22Rv1 (cell line): ENCODE measurements around the gene ASCL2.

Source experiments
- H3K27ac ChIP-seq: fragments of 450-650 bp; 2 replicates; pipeline ENCODE4 v1.5.1; 2017
- CTCF ChIP-seq: fragments of 450-650 bp; IDR thresholded peaks from 2 replicates; pipeline ENCODE4 v1.5.1; 2017; ENCODE audit warnings: mild to moderate bottlenecking
- ZFX ChIP-seq: fragments of 450-650 bp; IDR thresholded peaks from 2 replicates; pipeline ENCODE4 v1.6.1; 2017; ENCODE audit warnings: antibody characterized with exemption, borderline replicate concordance

ASCL2 gene

DNA sequence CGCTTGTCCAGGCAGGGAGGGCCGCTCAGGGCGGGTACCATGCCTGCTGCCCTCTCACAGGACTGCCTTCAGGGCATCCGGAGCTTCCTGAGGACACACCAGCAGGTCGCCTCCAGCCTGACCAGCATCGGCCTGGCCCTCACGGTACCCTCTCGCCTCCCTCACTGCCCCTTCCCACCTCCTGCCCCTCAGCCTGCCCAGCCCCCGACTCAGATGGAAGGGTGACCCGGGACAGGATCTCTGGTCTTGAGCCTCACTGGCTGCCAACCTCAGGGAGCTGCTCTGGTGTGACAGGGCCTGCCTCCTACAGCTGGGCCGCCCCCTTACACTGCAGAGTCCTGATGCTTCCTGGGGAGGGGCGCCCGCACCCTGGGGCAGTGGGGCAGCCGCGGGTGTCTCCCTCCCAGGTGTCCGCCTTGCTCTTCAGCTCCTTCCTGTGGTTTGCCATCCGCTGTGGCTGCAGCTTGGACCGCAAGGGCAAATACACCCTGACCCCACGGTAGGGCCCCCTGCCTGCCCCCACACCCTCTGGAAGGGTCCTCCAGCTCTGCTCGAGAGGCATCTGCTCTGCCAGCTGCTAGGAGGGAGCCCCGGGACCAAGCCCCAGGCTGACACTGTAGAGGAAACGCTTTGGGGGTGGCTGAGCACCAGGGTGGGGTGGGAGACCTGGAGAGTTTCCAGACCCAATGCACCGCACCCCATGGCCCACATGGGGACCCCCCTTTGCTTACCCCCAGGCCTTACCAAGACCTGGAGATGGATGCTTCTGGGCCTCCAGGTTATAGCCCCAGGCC lies 46.0 kb upstream of the ASCL2 start:
- no peak overlapping the region for H3K27ac ChIP-seq
- no peak for TF ChIP-seq CTCF
- no peak for TF ChIP-seq ZFX

DNA sequence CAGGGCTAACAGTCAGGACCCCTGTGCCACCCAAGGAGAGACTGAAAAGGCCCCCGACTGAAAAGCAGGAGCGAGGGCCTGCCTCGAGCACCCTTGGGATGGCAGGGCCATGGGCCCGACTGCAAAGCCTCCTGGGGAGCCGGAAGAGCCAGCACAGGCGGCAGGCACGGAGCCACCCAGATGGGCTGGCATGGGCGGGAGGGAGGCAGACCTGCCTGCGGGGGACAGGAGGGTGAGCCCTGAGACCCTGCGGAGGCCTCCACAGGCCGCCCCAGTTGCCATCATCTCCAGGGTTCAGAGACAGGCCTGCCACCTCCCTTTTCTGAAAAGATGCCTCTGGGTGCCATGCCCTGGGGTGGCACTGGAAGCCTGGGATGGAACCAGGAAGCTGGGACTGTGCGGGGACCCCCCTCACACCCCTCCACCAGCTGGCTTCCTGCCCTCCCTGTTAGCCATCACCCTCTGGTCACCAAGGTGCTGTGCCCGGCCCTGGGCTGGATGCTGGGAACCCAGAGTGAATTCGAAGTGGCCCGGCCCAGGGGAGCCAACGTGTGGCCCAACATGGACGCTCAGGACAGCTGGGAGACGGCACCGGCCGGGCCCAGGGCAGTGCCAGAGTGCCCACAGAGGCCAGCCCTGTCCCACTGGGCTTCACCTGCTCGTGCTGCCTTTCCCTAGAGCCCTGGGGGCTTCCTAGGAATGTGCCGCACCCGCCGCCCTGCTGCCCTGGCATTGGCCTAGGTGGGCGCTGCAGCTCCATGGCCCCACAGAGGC lies 45.2 kb upstream of the ASCL2 start:
- no peak overlapping the region for H3K27ac ChIP-seq
- TF ChIP-seq ZFX (no peak), CTCF (no peak)

GRCh38 chr11:2314525-2315394 lies 44.4 kb upstream of the ASCL2 start:
- H3K27ac ChIP-seq = no peak overlapping the region
- TF ChIP-seq CTCF = no peak
- TF ChIP-seq ZFX = no peak

DNA sequence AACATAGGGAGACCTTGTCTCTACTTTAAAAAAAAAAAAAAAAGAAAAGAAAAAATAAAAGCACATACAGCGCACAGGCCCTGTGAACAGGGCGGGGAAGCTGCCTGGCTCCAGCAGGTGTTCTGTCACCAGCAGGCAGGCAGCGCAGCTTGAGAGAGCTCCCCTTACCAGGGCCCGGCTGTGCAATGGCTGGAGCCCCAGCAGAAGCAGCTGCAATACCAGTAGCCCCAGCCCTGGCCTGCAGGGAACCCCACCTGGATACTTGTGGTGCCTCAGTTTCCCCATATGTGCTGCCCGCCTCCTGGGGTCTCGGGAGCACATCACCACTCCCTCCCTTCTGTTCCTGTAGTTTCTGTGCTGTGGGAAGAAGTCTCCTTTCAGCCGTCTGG lies 43.7 kb upstream of the ASCL2 start:
- H3K27ac ChIP-seq = no peak overlapping the region
- no peak for TF ChIP-seq CTCF
- no peak for TF ChIP-seq ZFX

DNA sequence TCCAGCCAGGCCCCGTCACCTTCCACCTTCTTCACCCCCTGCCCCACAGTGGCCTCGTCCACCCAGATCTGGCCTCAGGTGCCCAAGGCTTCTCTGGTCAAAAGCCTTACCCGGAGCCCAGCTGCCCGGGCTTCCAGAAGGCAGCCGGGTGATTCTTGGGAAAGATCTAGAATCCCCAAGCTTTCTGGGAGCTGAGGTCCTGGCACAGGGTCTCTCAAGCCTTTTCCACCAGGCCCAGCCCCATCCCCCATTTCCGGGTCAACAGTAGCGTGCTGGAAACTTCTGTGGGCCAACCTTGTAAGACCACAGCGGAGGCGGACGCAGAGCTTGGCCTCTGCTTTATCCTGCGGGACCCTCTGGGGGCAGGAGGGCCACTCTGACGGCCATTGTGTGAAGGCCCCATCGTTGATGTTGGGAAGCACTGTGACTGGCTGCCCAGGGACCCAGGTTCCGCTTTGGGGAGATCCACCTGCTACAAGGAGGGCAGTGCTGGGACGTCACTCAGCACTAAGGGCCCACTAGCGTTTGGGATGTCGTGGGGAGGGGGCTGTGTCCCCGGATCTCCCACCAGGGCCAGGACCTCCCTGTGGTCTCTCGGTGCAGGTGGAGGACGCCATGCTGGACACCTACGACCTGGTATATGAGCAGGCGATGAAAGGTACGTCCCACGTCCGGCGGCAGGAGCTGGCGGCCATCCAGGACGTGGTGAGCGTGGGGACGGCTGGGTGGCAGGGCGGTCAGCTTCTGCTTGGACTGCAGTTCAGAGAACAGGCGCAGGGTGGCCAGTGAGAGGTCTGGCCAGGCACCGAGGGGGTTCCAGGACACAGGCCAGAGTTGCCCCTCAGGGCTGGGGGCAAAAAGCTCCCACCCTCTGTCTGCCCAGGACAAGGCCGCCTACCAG lies 42.9 kb upstream of the ASCL2 start:
- no peak overlapping the region for H3K27ac ChIP-seq
- TF ChIP-seq CTCF = no peak
- no peak for TF ChIP-seq ZFX

DNA sequence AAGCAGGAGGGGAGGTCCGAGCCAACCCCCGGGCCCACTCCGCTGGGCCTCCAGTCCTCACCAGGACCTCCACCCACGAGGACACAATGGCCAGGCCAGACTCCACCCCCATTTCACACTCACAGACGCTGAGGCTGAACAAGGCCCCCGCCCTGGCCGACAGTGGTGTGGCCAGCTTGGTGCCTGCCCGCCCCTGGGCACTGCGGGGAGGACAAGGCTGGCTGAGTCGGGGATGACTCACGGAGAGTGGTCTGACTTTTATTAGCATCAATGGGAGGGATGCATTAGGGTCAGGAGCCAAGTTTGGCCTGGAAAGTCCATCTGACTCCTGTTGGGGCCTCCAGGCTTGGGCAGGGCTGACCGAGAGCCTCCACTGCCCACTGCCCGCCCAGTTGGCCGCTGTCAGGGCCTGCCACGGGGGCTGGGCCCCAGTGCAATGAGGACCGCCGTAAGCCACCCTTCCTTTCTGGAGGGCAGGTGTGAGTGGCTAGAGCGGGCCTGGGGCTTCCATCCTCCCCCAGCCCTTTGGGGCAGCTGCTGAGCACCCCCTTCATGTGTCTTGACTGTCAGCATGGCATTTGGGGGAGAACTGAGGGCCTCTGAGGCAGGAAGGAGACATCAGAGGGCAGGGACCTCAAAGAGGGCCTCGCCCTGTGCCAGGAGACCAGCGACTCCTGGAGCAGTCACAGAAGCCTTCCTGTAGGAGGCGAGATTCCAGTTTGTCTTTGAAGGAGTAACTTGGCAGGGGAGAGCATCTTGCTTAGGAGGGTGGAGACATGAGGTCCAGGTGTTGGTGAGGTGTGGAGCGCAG lies 42.0 kb upstream of the ASCL2 start:
- TF ChIP-seq CTCF (peak; percentile 15; the same call in 1 of the 2 replicates), ZFX (no peak)

More for the DNA sequence above, 42.0 kb upstream of the ASCL2 start:
- no peak overlapping the region for H3K27ac ChIP-seq
